Testis (tissue), 3 donors: ENCODE results near the gene REX1BD. TPM values are rescaled to one million over a fixed set of nuclear protein-coding genes. Genes with fewer than 3 reads are reported as not detected.
A peak's percentile ranks its signal among the peaks of the same experiment; 100 is the strongest.

Experiments used
- DNase-seq: peaks from one replicate; pipeline ENCODE4 v3.0.0-alpha.2; 2019
- H3K27ac ChIP-seq, 2 donors: fragments of 200-600 bp; sonication (generic); one replicate each; pipeline ENCODE4 v1.5.1; 2019
- H3K27me3 ChIP-seq: fragments of 200-600 bp; sonication (generic); one replicate; pipeline ENCODE4 v1.5.1; 2019
- H3K36me3 ChIP-seq: fragments of 200-600 bp; sonication (generic); one replicate; pipeline ENCODE4 v1.5.1; 2017; ENCODE audit warnings: low read depth; ENCODE audit errors: missing control alignments
- H3K4me1 ChIP-seq: fragments of 200-600 bp; sonication (generic); one replicate; pipeline ENCODE4 v1.5.1; 2019
- H3K4me3 ChIP-seq, 2 donors: fragments of 200-600 bp; sonication (generic); one replicate each; pipeline ENCODE4 v1.5.1; 2017 to 2019
- H3K9me3 ChIP-seq: fragments of 200-600 bp; sonication (generic); one replicate; pipeline ENCODE4 v1.5.1; 2017
- POLR2A ChIP-seq: fragments of 450-650 bp; IDR thresholded peaks from one replicate; pipeline ENCODE4 v1.6.1; 2017; ENCODE audit warnings: antibody characterized with exemption, mild to moderate bottlenecking, moderate library complexity
- WGBS, 2 donors: methylation state at CpG; one replicate each; pipeline ENCODE4 v1.1.5; 2018; 5-methylcytosine and 5-hydroxymethylcytosine counted together
- intact Hi-C: fragments of 100-400 bp; cut with DNase I; formaldehyde crosslinking; loops from one replicate; pipeline ENCODE4 v1.15.1; 2023; ENCODE audit warnings: low total_unique reads
- polyA plus RNA-seq: library from polyadenylated mRNA; stranded (reverse); fragments of 350-450 nt; fragmentation: Illumina TruSeq; extraction: RNeasy Lipid Tissue Mini Kit (QIAGEN cat#74804); gene quantifications from one replicate; pipeline ENCODE4 v1.2.3, GENCODE V29; 2014; ENCODE audit warnings: low read depth, low replicate concordance; ENCODE audit not compliant: insufficient read depth
- total RNA-seq, 2 donors: library from RNA; depleted of rRNA; stranded (reverse); fragments of >200 nt; gene quantifications; one replicate each; pipeline ENCODE4 v1.2.3, GENCODE V29; 2016
- TF ChIP-seq, protein P1 (sequence below), 3 experiments: fragments of 450-650 bp in 2 of 3; fragments of 200-600 bp in 1 of 3; sonication (generic) in 1 of 3; IDR thresholded peaks; one replicate each; pipeline ENCODE4 v1.5.1; 2016 to 2019; ENCODE audit warnings: antibody characterized with exemption in 3 of 3, mild to moderate bottlenecking in 2 of 3, moderate library complexity in 1 of 3

Gene REX1BD
- total and polyA plus RNA-seq, 3 donors from 2014 or later, result 14.5 to 58.7 (median 44.3) TPM

DNA sequence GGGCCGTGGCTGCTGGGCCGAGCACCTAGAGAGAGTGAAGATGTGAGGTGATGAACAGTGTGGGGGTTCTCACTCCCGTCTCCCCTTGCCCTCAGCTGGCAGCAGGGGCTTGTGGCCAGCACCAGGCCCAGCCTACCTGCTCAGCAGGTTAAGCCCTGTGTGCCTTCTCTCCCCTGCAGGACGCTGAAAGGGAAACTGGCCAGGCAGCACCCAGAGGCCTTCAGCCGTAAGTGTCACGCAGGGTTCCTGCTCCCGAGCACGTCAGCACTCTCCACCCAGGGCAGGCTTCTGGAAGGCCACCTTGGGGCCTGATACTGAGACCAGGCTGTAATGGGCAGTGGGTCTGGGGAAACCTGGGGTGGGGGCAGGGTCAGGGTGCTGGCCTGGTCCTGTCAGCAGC is 21.6 kb upstream of the REX1BD start:
- H3K4me1 ChIP-seq, result peaks cover 6% of the 10 kb centered on the region
- TF ChIP-seq, protein P1, sequence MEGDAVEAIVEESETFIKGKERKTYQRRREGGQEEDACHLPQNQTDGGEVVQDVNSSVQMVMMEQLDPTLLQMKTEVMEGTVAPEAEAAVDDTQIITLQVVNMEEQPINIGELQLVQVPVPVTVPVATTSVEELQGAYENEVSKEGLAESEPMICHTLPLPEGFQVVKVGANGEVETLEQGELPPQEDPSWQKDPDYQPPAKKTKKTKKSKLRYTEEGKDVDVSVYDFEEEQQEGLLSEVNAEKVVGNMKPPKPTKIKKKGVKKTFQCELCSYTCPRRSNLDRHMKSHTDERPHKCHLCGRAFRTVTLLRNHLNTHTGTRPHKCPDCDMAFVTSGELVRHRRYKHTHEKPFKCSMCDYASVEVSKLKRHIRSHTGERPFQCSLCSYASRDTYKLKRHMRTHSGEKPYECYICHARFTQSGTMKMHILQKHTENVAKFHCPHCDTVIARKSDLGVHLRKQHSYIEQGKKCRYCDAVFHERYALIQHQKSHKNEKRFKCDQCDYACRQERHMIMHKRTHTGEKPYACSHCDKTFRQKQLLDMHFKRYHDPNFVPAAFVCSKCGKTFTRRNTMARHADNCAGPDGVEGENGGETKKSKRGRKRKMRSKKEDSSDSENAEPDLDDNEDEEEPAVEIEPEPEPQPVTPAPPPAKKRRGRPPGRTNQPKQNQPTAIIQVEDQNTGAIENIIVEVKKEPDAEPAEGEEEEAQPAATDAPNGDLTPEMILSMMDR (IDR thresholded peaks at IDR 0.05), result no peak
- TF ChIP-seq POLR2A, result no peak
- H3K27ac ChIP-seq, result no peak overlapping the region
- no peaks in the 10 kb centered on the region for H3K27me3 ChIP-seq
- no peaks in the 10 kb centered on the region for H3K36me3 ChIP-seq
- no peak for DNase-seq
- H3K9me3 ChIP-seq, result no peaks in the 10 kb centered on the region
- intact Hi-C loops, result no loop called here
- H3K4me3 ChIP-seq, result no peak overlapping the region
- 93 to 95% methylated on average over 7 to 8 of the region's 8 CpGs for WGBS, 2 donors

DNA sequence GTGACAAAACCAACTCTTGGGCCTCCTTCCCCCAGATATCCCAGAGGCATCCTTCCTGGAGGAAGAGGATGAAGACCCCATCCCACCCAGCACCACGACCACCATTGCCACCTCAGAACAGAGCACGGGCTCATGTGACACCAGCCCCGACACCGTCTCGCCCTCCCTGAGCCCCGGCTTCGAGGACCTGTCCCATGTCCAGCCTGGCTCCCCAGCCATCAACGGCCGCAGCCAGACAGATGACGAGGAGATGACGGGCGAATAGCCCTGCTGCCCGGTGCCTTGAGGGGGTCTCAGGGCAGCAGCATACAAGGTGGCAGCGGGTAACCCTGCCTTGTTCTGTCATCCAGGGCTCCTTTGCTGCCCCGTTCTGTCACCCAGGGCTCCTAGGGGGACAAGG is 20.2 kb upstream of the REX1BD start:
- H3K36me3 ChIP-seq, result no peaks in the 10 kb centered on the region

DNA sequence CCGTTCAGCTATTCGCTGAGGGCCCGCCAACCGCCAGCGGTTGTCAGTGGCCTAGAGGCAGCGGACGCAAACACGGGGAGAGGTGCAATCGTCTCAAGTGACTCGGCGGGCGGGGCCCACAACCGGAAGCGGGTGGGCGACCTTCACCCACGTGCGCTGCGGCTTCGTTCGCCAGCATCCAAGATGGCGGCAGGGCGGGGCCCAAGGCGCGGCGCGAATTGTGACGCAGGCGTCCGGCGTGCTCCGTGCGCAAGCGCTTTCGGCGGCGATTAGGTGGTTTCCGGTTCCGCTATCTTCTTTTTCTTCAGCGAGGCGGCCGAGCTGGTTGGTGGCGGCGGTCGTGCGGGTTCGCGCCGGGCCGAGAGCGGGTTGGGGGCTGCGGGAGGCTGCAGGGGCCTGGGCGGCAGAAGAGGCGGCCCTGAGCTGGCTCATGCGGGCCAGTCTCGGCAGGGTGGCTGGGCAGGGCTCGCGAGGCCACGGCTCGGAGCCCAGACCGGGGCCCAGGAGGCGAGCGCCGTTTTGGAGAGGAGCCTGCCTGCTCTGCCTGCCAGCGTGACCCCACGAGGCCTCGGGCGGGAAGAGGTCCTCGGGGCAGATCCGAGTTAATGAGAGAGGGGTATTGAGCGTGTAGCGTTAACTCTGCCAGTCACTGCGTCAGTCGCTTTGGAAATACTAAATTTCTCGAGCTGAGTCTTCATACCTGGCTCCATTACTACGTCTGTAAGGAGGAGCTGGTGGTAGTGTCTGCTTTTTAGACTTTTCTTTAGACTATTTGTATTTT is 16.8 kb upstream of the REX1BD start, which contains the start of gene UBA52:
Gene UBA52, plus strand, starts transcription at position 294 of the 781 bp plus-strand sequence. CDS start 1,444 bp downstream, outside the sequence.
- peak within 1 kb of the TSS; percentile 89 to 92 for H3K27ac ChIP-seq
- peaks cover 11% of the 10 kb centered on the region for H3K4me1 ChIP-seq
- no peaks in the 10 kb centered on the region for H3K36me3 ChIP-seq
- peak within 1 kb of the TSS; percentile 93 to 98 for H3K4me3 ChIP-seq
- H3K27me3 ChIP-seq, result no peaks in the 10 kb centered on the region
- no peaks in the 10 kb centered on the region for H3K9me3 ChIP-seq
- intact Hi-C loops, result loop anchor here (10.0 kb wide), 1 partner anchor 117 kb away; no protein-coding TSS in a partner anchor
- 0 to 1% methylated on average over 18 to 75 of the region's 75 CpGs for WGBS, 2 donors
- peak; percentile 99 for DNase-seq
- TF ChIP-seq, protein P1 (IDR thresholded peaks at IDR 0.05), result no peak
- TF ChIP-seq POLR2A, result peak; percentile 11

More for the DNA sequence above, 20.2 kb upstream of the REX1BD start:
- Histone ChIP-seq H3K4me1 (peaks cover 11% of the 10 kb centered on the region), H3K9me3 (no peaks in the 10 kb centered on the region), H3K27ac (no peak overlapping the region), H3K27me3 (no peaks in the 10 kb centered on the region), H3K4me3 (no peak overlapping the region)
- intact Hi-C loops, result no loop called here
- no peak for TF ChIP-seq POLR2A
- TF ChIP-seq, protein P1 (IDR thresholded peaks at IDR 0.05), result no peak
- 94 to 99% methylated on average over 7 to 15 of the region's 15 CpGs for WGBS, 2 donors
- no peak for DNase-seq

DNA sequence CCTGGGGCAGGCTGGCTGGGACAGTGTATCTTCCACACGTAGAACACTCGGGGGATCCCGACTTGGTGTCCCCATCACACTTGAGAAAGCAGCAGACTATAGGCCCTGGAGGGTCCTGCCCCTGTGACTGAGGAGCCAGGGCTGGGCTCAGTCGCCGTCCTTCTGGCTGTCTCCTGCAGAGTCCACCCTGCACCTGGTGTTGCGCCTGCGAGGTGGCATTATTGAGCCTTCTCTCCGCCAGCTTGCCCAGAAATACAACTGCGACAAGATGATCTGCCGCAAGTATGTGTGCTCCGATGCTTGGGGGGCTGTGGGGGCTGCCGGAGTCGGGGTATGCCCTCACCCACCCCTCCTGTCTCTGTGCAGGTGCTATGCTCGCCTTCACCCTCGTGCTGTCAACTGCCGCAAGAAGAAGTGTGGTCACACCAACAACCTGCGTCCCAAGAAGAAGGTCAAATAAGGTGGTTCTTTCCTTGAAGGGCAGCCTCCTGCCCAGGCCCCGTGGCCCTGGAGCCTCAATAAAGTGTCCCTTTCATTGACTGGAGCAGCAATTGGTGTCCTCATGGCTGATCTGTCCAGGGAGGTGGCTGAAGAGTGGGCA is 13.8 kb upstream of the REX1BD start:
- intact Hi-C loops, result loop anchor here (10.0 kb wide), 1 partner anchor 120 kb away; no protein-coding TSS in a partner anchor
- H3K36me3 ChIP-seq, result no peaks in the 10 kb centered on the region

More for the DNA sequence above, 13.8 kb upstream of the REX1BD start:
- TF ChIP-seq, protein P1 (IDR thresholded peaks at IDR 0.05), result no peak
- no peak for TF ChIP-seq POLR2A
- no peak for DNase-seq
- Histone ChIP-seq H3K4me1 (peaks cover 11% of the 10 kb centered on the region), H3K27me3 (no peaks in the 10 kb centered on the region), H3K9me3 (no peaks in the 10 kb centered on the region), H3K27ac (no peak overlapping the region), H3K4me3 (no peak overlapping the region)
- WGBS, 2 donors, result 96 to 98% methylated on average over 16 to 18 of the region's 18 CpGs
